Fibroblast of skin of left biceps (primary cell): ENCODE results near the gene OPA1.

ENCODE experiments used
- DNase-seq, 2 experiments: peaks; one replicate each; pipeline ENCODE4 v3.0.0-alpha.2; 2013; ENCODE audit warnings: low read depth in 2 of 2

OPA1 gene

GRCh38 chr3:193592841-193593667 is at the start of gene OPA1:
Gene OPA1, plus strand, starts transcription at chr3:193593208. Its CDS starts 170 bp downstream, at chr3:193593378.
- DNase-seq: peak; percentile 97

DNA sequence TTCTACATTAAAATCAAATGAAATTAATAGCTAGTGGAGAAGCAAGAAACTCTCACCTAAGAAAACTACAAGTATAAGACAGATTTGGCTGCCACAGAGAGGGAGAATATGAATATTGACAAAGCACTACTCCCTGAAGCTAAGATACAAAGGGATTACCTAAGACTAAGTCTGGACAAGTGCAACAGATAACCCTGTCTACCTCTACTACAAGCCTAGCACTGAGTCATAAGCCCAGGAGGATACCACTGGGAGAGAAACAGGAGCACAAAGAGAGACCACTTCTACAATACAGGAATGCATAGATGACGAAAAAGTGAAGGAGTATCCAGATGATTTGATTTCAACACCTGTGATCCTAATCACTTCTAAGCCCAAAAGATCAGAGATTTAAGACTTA is 48.7 kb upstream of the OPA1 start:
- no peak for DNase-seq

- DNase-seq: no peak
Observed at GRCh38 chr3:193545304-193545703, 47.7 kb upstream of the OPA1 start.

GRCh38 chr3:193546129-193546528 is 46.9 kb upstream of the OPA1 start:
- no peak for DNase-seq

- no peak for DNase-seq
Observed at GRCh38 chr3:193548406-193548805, 44.6 kb upstream of the OPA1 start.

- DNase-seq: no peak
Observed at GRCh38 chr3:193552923-193553322, 40.1 kb upstream of the OPA1 start.

DNA sequence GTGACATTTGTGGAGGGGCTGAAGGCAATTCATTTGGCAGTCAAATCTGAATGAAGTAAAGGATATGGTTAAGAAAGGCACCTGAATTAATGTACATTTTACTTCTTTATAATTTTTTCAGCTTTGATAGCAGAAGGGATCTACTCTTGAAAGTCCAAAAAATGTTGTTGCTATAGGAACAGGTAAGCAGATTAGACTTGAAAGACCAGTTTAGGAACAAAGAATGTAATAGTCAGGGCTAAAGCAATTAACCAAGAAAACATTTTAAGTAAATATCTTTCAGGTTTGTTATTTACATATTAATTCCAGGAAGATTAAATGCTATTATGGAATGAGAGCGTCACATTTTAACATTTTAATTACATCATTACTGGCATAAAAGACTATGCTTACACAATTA is 39.4 kb upstream of the OPA1 start:
- no peak for DNase-seq

DNA sequence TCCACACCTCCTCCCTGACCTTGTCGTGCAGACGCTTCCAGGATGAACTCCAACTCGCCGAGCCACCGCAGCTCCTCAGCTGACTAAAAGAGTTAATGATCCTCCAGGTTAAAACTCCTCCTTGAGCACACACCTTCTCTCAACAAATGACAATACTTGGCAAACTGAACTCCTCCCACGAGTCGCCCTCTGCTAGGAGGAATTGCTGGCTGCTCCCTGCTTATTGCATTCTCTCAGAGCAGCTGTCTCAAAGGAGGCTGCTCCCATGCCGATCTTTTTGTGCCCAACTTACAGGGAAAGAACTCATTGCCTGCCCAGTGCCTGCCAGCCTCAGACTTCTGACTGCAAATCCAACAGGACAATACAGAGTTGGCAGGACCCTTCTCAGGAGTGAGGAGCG is 38.2 kb upstream of the OPA1 start, which contains the start of gene ATP13A4:
Gene ATP13A4 (minus strand): TSS at position 85 of the 400 bp plus-strand sequence. CDS start 96 bp downstream, outside the sequence.
- DNase-seq: no peak

DNA sequence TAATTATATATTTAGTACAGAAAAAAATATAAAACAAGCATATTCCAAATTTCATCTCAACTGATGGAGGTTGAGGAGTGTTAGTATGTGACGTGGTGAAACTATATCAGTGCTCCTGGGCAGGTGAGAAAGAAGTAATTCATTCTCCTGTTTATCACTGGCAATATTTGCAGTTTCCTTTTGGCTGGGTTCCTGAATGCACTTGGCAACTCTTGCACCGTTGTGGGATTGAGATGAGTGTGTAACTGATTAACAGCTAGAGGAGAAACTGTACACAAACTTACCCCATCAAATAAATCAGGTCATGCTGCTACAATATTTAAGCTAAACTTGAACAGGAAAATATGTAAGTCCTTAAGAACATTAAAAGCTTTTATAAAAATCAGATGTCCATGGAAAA is 36.2 kb upstream of the OPA1 start:
- DNase-seq: no peak

- no peak for DNase-seq
Observed at GRCh38 chr3:193559100-193559499, 33.9 kb upstream of the OPA1 start.

DNA sequence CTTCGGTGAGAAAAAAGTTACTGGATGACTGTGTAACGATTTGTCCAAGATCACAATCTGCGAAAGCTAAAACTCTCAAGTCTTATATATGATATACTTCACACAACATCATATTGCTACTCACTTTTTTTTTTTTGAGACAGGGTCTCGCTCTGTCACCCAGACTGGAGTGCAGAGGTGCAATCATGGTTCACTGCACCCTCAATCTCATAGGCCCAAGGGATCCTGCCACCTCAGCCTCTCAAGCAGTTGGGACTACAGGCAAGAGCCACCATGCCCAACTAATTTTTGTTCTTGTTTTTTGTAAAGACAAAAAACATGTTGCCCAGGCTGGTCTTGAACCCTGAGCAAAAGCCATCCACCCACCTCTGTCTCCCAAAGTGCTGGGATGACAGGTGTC is 32.9 kb upstream of the OPA1 start:
- no peak for DNase-seq

DNA sequence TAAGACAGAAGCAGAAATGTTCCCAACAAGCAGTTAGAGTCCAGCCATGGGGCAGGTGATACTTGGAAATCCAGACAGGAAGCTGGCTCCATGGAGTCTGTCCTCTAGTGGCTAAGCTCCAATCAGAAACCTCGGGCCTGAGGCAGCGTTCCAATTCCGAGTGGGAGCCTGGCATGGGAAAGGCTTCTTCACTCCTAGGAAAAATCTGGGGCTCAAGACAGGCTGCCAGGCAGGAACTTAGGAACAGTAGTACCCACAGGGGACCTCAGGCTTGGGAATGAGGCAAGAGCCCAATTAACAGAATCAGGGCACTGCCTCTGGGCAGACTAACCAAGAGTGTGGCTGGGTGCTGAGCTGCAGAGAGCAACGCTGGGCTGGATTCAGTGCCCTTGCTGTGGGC is 32.1 kb upstream of the OPA1 start:
- DNase-seq: no peak

- DNase-seq: no peak
Observed at GRCh38 chr3:193563426-193563825, 29.6 kb upstream of the OPA1 start.

DNA sequence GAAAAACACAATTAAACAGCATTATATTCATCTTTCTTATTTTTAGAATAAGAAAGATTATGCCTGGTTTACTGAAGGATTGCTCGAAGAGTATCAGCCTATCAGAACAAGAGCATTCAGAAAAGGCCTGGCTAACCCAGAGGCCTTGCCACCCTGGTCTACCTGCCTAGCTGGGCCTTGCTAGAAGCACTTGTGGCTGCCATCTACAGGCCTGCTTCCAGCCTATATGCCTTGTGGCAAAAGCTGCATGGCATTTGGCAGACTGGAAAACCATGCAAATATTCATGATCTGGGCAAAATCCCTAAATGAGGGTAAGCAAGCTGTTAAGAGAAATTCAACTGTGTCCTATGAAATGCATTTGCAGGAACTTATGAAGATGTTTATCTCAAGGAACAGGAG is 29.0 kb upstream of the OPA1 start:
- no peak for DNase-seq

GRCh38 chr3:193569119-193569518 is 23.9 kb upstream of the OPA1 start:
- DNase-seq: no peak

GRCh38 chr3:193572426-193572908 is 20.5 kb upstream of the OPA1 start:
- peak; percentile 8 to 17 for DNase-seq

DNA sequence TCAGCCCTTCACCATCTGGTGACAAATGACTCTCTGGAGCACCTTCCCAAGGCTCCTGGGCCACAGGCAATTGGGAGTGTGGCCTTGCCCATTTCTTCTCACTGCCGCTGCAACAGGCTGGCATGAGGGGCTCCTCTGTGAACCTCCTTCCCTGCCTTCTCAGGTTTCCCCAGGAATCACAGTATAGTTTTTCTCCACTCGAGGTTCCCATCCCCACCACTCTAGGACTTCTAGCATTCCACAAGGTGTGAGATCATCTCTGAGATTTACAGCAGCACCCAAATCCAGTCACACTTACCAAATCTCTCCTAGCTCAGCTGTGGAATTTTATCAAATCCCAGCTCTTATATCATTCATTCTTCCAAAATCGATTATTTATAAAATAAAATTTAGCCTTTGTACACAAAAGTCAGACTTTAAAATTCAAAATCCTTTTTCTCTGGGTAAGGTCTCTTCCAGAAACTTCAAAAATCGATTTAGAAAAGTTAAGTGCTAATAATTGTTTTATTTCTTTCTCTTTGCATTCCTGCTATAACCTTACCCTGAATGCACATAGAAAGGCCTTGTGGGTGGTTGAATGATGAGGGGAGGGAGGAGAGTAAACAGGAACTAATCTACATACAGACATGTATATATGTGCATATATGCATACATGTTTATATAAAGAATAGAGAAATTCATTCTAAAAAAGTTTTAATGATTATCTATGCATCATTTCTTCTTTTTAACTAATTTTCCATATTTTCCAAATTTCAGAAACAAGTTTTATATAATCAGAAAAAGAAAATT is 19.4 kb upstream of the OPA1 start:
- no peak for DNase-seq

DNA sequence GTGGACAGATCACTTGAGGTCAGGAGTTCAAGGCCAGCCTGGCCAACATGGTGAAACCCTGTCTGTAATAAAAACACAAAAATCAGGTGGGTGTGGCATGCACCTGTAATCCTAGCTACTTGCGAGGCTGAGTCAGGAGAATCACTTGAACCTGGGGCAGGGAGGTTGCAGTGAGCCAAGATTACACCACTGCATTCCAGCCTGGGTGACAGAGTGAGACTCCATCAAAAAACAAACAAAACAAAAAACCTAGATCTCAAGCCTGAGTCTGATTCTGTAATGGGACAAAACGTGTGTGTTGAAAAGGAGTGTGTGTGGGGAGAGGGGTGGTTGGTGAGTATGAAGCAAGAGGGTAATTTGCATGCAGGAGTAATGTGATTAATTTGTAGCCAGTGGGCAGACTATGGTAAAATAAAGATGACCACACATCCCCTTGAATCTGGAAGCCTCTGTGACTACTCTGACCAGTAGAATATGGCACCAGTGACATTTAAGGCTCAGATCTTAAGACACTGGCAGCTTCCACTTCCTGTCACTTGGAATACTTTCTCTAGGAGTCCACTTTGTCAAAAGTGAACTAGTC is 18.4 kb upstream of the OPA1 start:
- no peak for DNase-seq

- no peak for DNase-seq
Observed at GRCh38 chr3:193585530-193585929, 7.5 kb upstream of the OPA1 start.

- no peak for DNase-seq
Observed at GRCh38 chr3:193586526-193586925, 6.5 kb upstream of the OPA1 start.

DNA sequence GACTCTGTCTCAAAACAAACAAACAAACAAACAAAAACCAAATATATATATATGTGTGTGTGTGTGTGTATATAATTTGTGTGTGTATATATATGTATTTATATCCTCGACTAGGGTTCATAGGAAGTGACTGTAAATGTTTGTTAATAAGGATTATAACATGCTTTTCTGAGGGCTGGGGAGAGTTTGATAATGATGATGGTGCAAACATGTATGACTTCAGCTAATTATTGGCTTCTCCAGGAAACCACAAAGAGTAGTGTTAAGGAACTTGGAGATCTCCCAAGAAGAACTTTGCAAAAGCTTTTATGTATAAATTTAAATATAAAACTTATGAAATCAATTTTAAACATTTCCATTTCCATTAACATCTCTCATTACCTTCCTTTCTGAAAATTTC is 3.9 kb upstream of the OPA1 start:
- no peak for DNase-seq

GRCh38 chr3:193589616-193590015 is 3.4 kb upstream of the OPA1 start:
- no peak for DNase-seq
